HL-60 (cell line): ENCODE measurements around the gene FAM81B.

Experiments used
- DNase-seq, 2 experiments: peaks; one replicate each; pipeline ENCODE4 v3.0.0-alpha.2; 2010 to 2020; ENCODE audit warnings: low read depth in 1 of 2, low spot score in 1 of 2
- H3K27ac ChIP-seq: fragments of 250-450 bp; sonication (Bioruptor Pico); replicated peaks from 2 replicates; pipeline ENCODE4 v1.5.1; 2020; ENCODE audit warnings: mild to moderate bottlenecking, moderate library complexity
- H3K27me3 ChIP-seq: fragments of 250-450 bp; sonication (Bioruptor Pico); 2 replicates; pipeline ENCODE4 v1.5.1; 2021; ENCODE audit warnings: mild to moderate bottlenecking, moderate library complexity; ENCODE audit not compliant: insufficient read depth, poor library complexity, severe bottlenecking
- H3K4me3 ChIP-seq: replicated peaks from 2 replicates; pipeline ENCODE4 v1.5.1; 2011; ENCODE audit warnings: mild to moderate bottlenecking, control low read depth, low read length; ENCODE audit not compliant: insufficient read depth
- GABPA ChIP-seq: IDR thresholded peaks from 2 replicates; pipeline ENCODE4 v1.6.1; 2012; ENCODE audit warnings: low read depth
- POLR2AphosphoS5 ChIP-seq: IDR thresholded peaks from 2 replicates; pipeline ENCODE4 v1.6.1; 2012; ENCODE audit warnings: low read depth
- REST ChIP-seq: IDR thresholded peaks from 2 replicates; pipeline ENCODE4 v1.6.1; 2012; ENCODE audit warnings: low read depth; ENCODE audit not compliant: insufficient replicate concordance
- SPI1 ChIP-seq: IDR thresholded peaks from 2 replicates; pipeline ENCODE4 v1.6.1; 2012; ENCODE audit warnings: low read depth, mild to moderate bottlenecking, borderline replicate concordance
- TF ChIP-seq, protein P1 (sequence below): IDR thresholded peaks from one replicate; pipeline ENCODE4 v1.5.1; 2011; ENCODE audit warnings: low read length, control low read depth, inconsistent platforms; ENCODE audit not compliant: insufficient read depth

FAM81B gene

DNA sequence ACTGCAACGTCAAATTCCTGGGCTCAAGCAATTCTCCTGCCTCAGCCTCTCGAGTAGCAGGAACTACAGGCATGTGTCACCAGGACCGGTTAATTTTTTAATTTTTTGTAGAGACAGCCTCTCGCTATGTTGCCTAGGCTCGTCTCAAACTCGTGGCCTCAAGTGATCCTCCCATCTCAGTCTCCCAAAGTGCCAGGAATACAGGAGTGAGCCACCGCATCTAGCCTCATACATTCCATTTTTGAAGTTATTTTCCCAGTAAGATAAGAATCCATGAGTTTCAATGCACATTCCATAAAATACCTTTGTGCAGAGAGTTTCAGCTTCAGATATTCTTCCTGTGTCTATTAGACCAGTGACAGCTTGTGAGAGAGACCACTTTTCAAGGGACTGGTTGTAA is 93.3 kb downstream of the FAM81B start:
- Histone ChIP-seq H3K27ac (no peak overlapping the region), H3K4me3 (no peak overlapping the region), H3K27me3 (no peaks in the 10 kb centered on the region)
- no peak for DNase-seq
- TF ChIP-seq REST (no peak), SPI1 (no peak)
- TF ChIP-seq, protein P1, sequence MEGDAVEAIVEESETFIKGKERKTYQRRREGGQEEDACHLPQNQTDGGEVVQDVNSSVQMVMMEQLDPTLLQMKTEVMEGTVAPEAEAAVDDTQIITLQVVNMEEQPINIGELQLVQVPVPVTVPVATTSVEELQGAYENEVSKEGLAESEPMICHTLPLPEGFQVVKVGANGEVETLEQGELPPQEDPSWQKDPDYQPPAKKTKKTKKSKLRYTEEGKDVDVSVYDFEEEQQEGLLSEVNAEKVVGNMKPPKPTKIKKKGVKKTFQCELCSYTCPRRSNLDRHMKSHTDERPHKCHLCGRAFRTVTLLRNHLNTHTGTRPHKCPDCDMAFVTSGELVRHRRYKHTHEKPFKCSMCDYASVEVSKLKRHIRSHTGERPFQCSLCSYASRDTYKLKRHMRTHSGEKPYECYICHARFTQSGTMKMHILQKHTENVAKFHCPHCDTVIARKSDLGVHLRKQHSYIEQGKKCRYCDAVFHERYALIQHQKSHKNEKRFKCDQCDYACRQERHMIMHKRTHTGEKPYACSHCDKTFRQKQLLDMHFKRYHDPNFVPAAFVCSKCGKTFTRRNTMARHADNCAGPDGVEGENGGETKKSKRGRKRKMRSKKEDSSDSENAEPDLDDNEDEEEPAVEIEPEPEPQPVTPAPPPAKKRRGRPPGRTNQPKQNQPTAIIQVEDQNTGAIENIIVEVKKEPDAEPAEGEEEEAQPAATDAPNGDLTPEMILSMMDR, result no peak

- Histone ChIP-seq H3K27ac (no peak overlapping the region), H3K4me3 (no peak overlapping the region), H3K27me3 (no peaks in the 10 kb centered on the region)
- no peak for DNase-seq
- TF ChIP-seq GABPA (no peak), POLR2AphosphoS5 (no peak), SPI1 (no peak), REST (no peak)
- TF ChIP-seq, protein P1, result no peak
These were observed 95.0 kb downstream of the FAM81B start for GRCh38 chr5:95486191-95486590.

- Histone ChIP-seq H3K4me3 (no peak overlapping the region), H3K27me3 (no peaks in the 10 kb centered on the region), H3K27ac (no peak overlapping the region)
- TF ChIP-seq, protein P1, result no peak
- no peak for TF ChIP-seq SPI1
- TF ChIP-seq GABPA, result no peak
- no peak for TF ChIP-seq POLR2AphosphoS5
- no peak for TF ChIP-seq REST
- DNase-seq, result no peak
These were observed 96.7 kb downstream of the FAM81B start for GRCh38 chr5:95487880-95488279.
